IMR-90 (cell line): ENCODE data around the gene B9D1. TPM values are rescaled to one million over a fixed set of nuclear protein-coding genes. Genes with fewer than 3 reads are reported as not detected.

Experiments
- ATAC-seq: fragments of 200-7000 bp; cut with Tn5 transposase; 2 replicates; pipeline ENCODE4 v1.9.1; 2020; ENCODE audit warnings: low read depth, mild to moderate bottlenecking, moderate library complexity
- BruUV-seq: library from RNA; stranded (reverse); fragments of 400-500 nt; replicated peaks from 2 replicates; lab custom pipeline; 2021; lab: Mats Ljungman, UMichigan
- CTCF ChIA-PET: fragments of 300-600 bp; formaldehyde crosslinking; extraction: SDS; loops from one replicate; lab custom pipeline; 2021; ENCODE audit warnings: antibody characterized with exemption; lab: Yijun Ruan, JAX
- POLR2A ChIA-PET: fragments of 300-600 bp; sonication (Branson Sonifier 250); formaldehyde crosslinking; loops from one replicate; lab custom pipeline; 2022; ENCODE audit warnings: antibody characterized with exemption; ENCODE audit not compliant: unreplicated experiment; lab: Charles Lee
- DNase-seq: peaks from one replicate; pipeline ENCODE4 v3.0.0; 2013
- H2AFZ ChIP-seq: replicated peaks from 2 replicates; pipeline ENCODE3; 2013; ENCODE audit warnings: low read length, mild to moderate bottlenecking; ENCODE audit not compliant: poor library complexity
- H2AK5ac ChIP-seq: 2 replicates; pipeline ENCODE4 v1.6.1; 2013; ENCODE audit warnings: low read depth, low read length, inconsistent platforms
- H2AK9ac ChIP-seq: replicated peaks from 2 replicates; pipeline ENCODE3; 2013; ENCODE audit warnings: mild to moderate bottlenecking, low read depth, low read length, moderate library complexity; ENCODE audit not compliant: poor library complexity
- H2BK120ac ChIP-seq: 2 replicates; pipeline ENCODE4 v1.6.1; 2013; ENCODE audit warnings: low read depth, low read length, inconsistent platforms
- H2BK15ac ChIP-seq: 3 replicates; pipeline ENCODE4 v1.6.1; 2013; ENCODE audit warnings: low read depth, low read length, inconsistent platforms
- H2BK20ac ChIP-seq: 2 replicates; pipeline ENCODE4 v1.6.1; 2013; ENCODE audit warnings: low read depth, mild to moderate bottlenecking, inconsistent platforms, low read length, moderate library complexity
- H2BK5ac ChIP-seq: 2 replicates; pipeline ENCODE4 v1.6.1; 2013; ENCODE audit warnings: mild to moderate bottlenecking, low read depth, low read length, inconsistent platforms; ENCODE audit not compliant: poor library complexity, severe bottlenecking
- H3K14ac ChIP-seq: replicated peaks from 2 replicates; pipeline ENCODE4 v1.6.1; 2013; ENCODE audit warnings: low read depth, low read length, inconsistent platforms
- H3K18ac ChIP-seq: 2 replicates; pipeline ENCODE4 v1.6.1; 2013; ENCODE audit warnings: low read depth, low read length, control low read depth
- H3K23ac ChIP-seq: 2 replicates; pipeline ENCODE4 v1.6.1; 2013; ENCODE audit warnings: low read depth, low read length, inconsistent platforms
- H3K27ac ChIP-seq: 2 replicates; pipeline ENCODE4 v1.5.1; 2013; ENCODE audit warnings: mild to moderate bottlenecking, control low read depth, low read length; ENCODE audit not compliant: insufficient read depth
- H3K27me3 ChIP-seq: 2 replicates; pipeline ENCODE4 v1.6.1; 2013; ENCODE audit warnings: low read length; ENCODE audit not compliant: control insufficient read depth, insufficient read depth
- H3K36me3 ChIP-seq: 2 replicates; pipeline ENCODE4 v1.6.1; 2013; ENCODE audit warnings: low read length, mixed read lengths; ENCODE audit not compliant: control insufficient read depth, insufficient read depth
- H3K4ac ChIP-seq: 2 replicates; pipeline ENCODE4 v1.6.1; 2013; ENCODE audit warnings: low read depth, low read length, inconsistent platforms
- H3K4me1 ChIP-seq: 2 replicates; pipeline ENCODE4 v1.6.1; 2013; ENCODE audit warnings: low read length, mixed read lengths; ENCODE audit not compliant: control insufficient read depth, insufficient read depth
- H3K4me2 ChIP-seq: 2 replicates; pipeline ENCODE4 v1.6.1; 2013; ENCODE audit warnings: low read depth, mild to moderate bottlenecking, control low read depth, low read length, moderate library complexity
- H3K4me3 ChIP-seq: 2 replicates; pipeline ENCODE4 v1.5.1; 2013; ENCODE audit warnings: low read depth, mild to moderate bottlenecking, control low read depth, low read length, moderate library complexity; ENCODE audit not compliant: insufficient read depth
- H3K56ac ChIP-seq: 2 replicates; pipeline ENCODE4 v1.6.1; 2013; ENCODE audit warnings: low read length, inconsistent platforms; ENCODE audit not compliant: insufficient read depth; ENCODE audit errors: extremely low read depth
- H3K79me1 ChIP-seq, 2 experiments: 2 replicates each; pipeline ENCODE4 v1.6.1; 2013; ENCODE audit warnings: low read length in 2 of 2, inconsistent platforms in 1 of 2, low read depth in 1 of 2
- H3K9ac ChIP-seq: 2 replicates; pipeline ENCODE4 v1.6.1; 2013; ENCODE audit warnings: low read depth, low read length, control low read depth
- H3K9me1 ChIP-seq: 2 replicates; pipeline ENCODE4 v1.6.1; 2013; ENCODE audit warnings: low read length, inconsistent platforms; ENCODE audit not compliant: insufficient read depth
- H3K9me3 ChIP-seq: 2 replicates; pipeline ENCODE4 v1.6.1; 2013; ENCODE audit warnings: low read length; ENCODE audit not compliant: control insufficient read depth, insufficient read depth
- H4K20me1 ChIP-seq: 2 replicates; pipeline ENCODE4 v1.6.1; 2013; ENCODE audit warnings: low read length, inconsistent platforms; ENCODE audit not compliant: insufficient read depth
- H4K5ac ChIP-seq: 2 replicates; pipeline ENCODE4 v1.6.1; 2013; ENCODE audit warnings: mild to moderate bottlenecking, low read depth, low read length, control low read depth
- H4K8ac ChIP-seq, 2 experiments: 2 replicates each; pipeline ENCODE4 v1.6.1; 2013; ENCODE audit warnings: low read depth in 2 of 2, low read length in 2 of 2, control low read depth in 1 of 2, inconsistent platforms in 1 of 2
- H4K91ac ChIP-seq: 2 replicates; pipeline ENCODE4 v1.6.1; 2013; ENCODE audit warnings: low read depth, low read length, inconsistent platforms; ENCODE audit not compliant: insufficient read depth
- BHLHE40 ChIP-seq: fragments of 150-350 bp; IDR thresholded peaks from 2 replicates; pipeline ENCODE4 v1.6.1; 2016; ENCODE audit warnings: mild to moderate bottlenecking, low read depth, low read length
- CEBPB ChIP-seq: IDR thresholded peaks from 2 replicates; pipeline ENCODE4 v1.6.1; 2012; ENCODE audit warnings: low read depth, low read length, improper control_type of control experiment
- CHD1 ChIP-seq: IDR thresholded peaks from 2 replicates; pipeline ENCODE4 v1.6.1; 2012; ENCODE audit warnings: low read depth, low read length, improper control_type of control experiment
- FOS ChIP-seq: fragments of 150-350 bp; IDR thresholded peaks from 2 replicates; pipeline ENCODE4 v1.6.1; 2016; ENCODE audit warnings: low read depth, low read length
- MAFK ChIP-seq: IDR thresholded peaks from 2 replicates; pipeline ENCODE4 v1.6.1; 2012; ENCODE audit warnings: low read depth, low read length, improper control_type of control experiment
- MAZ ChIP-seq: IDR thresholded peaks from 2 replicates; pipeline ENCODE4 v1.6.1; 2012; ENCODE audit warnings: low read depth, mild to moderate bottlenecking, low read length, improper control_type of control experiment, moderate library complexity, borderline replicate concordance
- MXI1 ChIP-seq: IDR thresholded peaks from 2 replicates; pipeline ENCODE4 v1.6.1; 2012; ENCODE audit warnings: low read depth, mild to moderate bottlenecking, low read length, moderate library complexity, borderline replicate concordance
- NFE2L2 ChIP-seq: fragments of 150-350 bp; IDR thresholded peaks from 2 replicates; pipeline ENCODE4 v1.6.1; 2016; ENCODE audit warnings: low read depth, mild to moderate bottlenecking, low read length
- POLR2A ChIP-seq: IDR thresholded peaks from 2 replicates; pipeline ENCODE4 v1.6.1; 2012; ENCODE audit warnings: mild to moderate bottlenecking, low read depth, low read length
- RAD21 ChIP-seq: IDR thresholded peaks from 2 replicates; pipeline ENCODE4 v1.6.1; 2012; ENCODE audit warnings: low read length, improper control_type of control experiment
- RCOR1 ChIP-seq: IDR thresholded peaks from 2 replicates; pipeline ENCODE4 v1.6.1; 2012; ENCODE audit warnings: mild to moderate bottlenecking, low read length, improper control_type of control experiment; ENCODE audit not compliant: insufficient replicate concordance
- RFX5 ChIP-seq: IDR thresholded peaks from 2 replicates; pipeline ENCODE4 v1.8.0; 2012; ENCODE audit warnings: low read depth, mild to moderate bottlenecking, low read length, moderate library complexity
- SMC3 ChIP-seq: fragments of 150-350 bp; IDR thresholded peaks from 2 replicates; pipeline ENCODE4 v1.6.1; 2016; ENCODE audit warnings: low read depth, mild to moderate bottlenecking, antibody characterized with exemption, low read length, moderate library complexity
- WGBS, 2 experiments: methylation state at CpG; one replicate each; pipeline versions ENCODE4 v1.1.5 to v1.1.7; 2013; ENCODE audit warnings: missing lambda C conversion rate in 2 of 2; ENCODE audit not compliant: insufficient read length in 1 of 2; ENCODE audit errors: extremely low coverage in 2 of 2; 5-methylcytosine and 5-hydroxymethylcytosine counted together
- dilution Hi-C: fragments of 300-500 bp; cut with HindIII; formaldehyde crosslinking; loops from one replicate; pipeline ENCODE4 v1.14.3; 2018; ENCODE audit warnings: low sequenced_read_pairs; ENCODE audit not compliant: unreplicated experiment
- in situ Hi-C: fragments of 300-500 bp; cut with MboI; formaldehyde crosslinking; loops from 3 replicates; pipeline ENCODE4 v1.14.3; 2019; ENCODE audit warnings: low sequenced_read_pairs, inconsistent platforms, mixed read lengths
- intact Hi-C: fragments of 100-400 bp; cut with micrococcal nuclease; formaldehyde crosslinking; loops from 2 replicates; pipeline ENCODE4 v1.10.0; 2022
- polyA plus RNA-seq, 3 experiments: library from polyadenylated mRNA; depleted of rRNA; stranded (reverse); fragments of >200 nt; gene quantifications; 2 replicates each; pipeline ENCODE4 v1.2.3, GENCODE V29; 2012; ENCODE audit warnings: low replicate concordance in 1 of 3
- total RNA-seq: library from RNA; depleted of rRNA; stranded (reverse); fragments of >200 nt; gene quantifications from 2 replicates; pipeline ENCODE4 v1.2.3, GENCODE V29; 2012
- TF ChIP-seq, protein P1 (sequence below): conservative IDR thresholded peaks from 2 replicates; pipeline ENCODE4 v1.5.1; 2012; ENCODE audit warnings: mild to moderate bottlenecking, low read depth, low read length, improper control_type of control experiment
- TF ChIP-seq, protein P2 (sequence below): fragments of 150-350 bp; IDR thresholded peaks from 2 replicates; pipeline ENCODE4 v1.6.1; 2017; ENCODE audit warnings: mild to moderate bottlenecking, antibody characterized with exemption, low read length, low read depth
- TF ChIP-seq, protein P3 (sequence below): fragments of 150-350 bp; IDR thresholded peaks from 2 replicates; pipeline ENCODE4 v1.6.1; 2016; ENCODE audit warnings: low read depth, mild to moderate bottlenecking, low read length, moderate library complexity, borderline replicate concordance

The B9D1 gene
- total and polyA plus RNA-seq, 2 of the 4 experiments (the other 2 are of a cell fraction) = 42.5 to 43.8 TPM

DNA sequence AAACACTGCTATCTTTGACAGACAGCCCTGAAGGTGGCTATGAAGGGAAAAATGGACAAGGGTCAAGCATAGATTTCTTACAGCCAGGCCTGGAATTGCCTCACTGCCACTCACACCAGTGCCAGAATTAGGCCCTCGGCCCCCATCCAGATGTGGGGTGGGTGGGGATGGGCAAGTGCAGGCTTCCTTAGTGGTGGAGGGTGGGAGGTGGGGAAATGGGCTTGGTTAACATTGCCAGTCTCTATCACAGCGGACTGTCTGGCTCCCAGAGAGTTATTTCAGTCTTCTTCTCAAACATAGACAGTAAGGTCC, 24.9 kb downstream of the B9D1 start:
- in situ Hi-C loops = no loop called here
- ATAC-seq (no peak), DNase-seq (no peak)
- no peak overlapping the region for H2AFZ ChIP-seq
- no peak overlapping the region for H3K4me2 ChIP-seq
- TF ChIP-seq CEBPB = no peak
- TF ChIP-seq, protein P1, sequence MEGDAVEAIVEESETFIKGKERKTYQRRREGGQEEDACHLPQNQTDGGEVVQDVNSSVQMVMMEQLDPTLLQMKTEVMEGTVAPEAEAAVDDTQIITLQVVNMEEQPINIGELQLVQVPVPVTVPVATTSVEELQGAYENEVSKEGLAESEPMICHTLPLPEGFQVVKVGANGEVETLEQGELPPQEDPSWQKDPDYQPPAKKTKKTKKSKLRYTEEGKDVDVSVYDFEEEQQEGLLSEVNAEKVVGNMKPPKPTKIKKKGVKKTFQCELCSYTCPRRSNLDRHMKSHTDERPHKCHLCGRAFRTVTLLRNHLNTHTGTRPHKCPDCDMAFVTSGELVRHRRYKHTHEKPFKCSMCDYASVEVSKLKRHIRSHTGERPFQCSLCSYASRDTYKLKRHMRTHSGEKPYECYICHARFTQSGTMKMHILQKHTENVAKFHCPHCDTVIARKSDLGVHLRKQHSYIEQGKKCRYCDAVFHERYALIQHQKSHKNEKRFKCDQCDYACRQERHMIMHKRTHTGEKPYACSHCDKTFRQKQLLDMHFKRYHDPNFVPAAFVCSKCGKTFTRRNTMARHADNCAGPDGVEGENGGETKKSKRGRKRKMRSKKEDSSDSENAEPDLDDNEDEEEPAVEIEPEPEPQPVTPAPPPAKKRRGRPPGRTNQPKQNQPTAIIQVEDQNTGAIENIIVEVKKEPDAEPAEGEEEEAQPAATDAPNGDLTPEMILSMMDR = no peak
- no peak for TF ChIP-seq FOS
- no peak for TF ChIP-seq POLR2A
- no peak for TF ChIP-seq BHLHE40
- no peak for TF ChIP-seq NFE2L2
- no peak for TF ChIP-seq MXI1
- no peak for TF ChIP-seq RCOR1
- TF ChIP-seq RAD21 = no peak
- TF ChIP-seq CHD1 = no peak
- TF ChIP-seq, protein P2, sequence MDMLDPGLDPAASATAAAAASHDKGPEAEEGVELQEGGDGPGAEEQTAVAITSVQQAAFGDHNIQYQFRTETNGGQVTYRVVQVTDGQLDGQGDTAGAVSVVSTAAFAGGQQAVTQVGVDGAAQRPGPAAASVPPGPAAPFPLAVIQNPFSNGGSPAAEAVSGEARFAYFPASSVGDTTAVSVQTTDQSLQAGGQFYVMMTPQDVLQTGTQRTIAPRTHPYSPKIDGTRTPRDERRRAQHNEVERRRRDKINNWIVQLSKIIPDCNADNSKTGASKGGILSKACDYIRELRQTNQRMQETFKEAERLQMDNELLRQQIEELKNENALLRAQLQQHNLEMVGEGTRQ = no peak
- no peak for TF ChIP-seq SMC3
- TF ChIP-seq MAFK = no peak
- TF ChIP-seq, protein P3, sequence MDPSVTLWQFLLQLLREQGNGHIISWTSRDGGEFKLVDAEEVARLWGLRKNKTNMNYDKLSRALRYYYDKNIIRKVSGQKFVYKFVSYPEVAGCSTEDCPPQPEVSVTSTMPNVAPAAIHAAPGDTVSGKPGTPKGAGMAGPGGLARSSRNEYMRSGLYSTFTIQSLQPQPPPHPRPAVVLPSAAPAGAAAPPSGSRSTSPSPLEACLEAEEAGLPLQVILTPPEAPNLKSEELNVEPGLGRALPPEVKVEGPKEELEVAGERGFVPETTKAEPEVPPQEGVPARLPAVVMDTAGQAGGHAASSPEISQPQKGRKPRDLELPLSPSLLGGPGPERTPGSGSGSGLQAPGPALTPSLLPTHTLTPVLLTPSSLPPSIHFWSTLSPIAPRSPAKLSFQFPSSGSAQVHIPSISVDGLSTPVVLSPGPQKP = no peak
- TF ChIP-seq RFX5 = no peak
- TF ChIP-seq MAZ = no peak
- H3K27me3 ChIP-seq = no peaks in the 10 kb centered on the region
- no peak overlapping the region for H2BK20ac ChIP-seq
- intact Hi-C loops = no loop called here
- peaks cover 14% of the 10 kb centered on the region for H3K4me1 ChIP-seq
- H3K23ac ChIP-seq = no peak overlapping the region
- no peak overlapping the region for H2AK5ac ChIP-seq
- no peak overlapping the region for H2BK5ac ChIP-seq
- dilution Hi-C loops = no loop called here
- H3K9ac ChIP-seq = no peak overlapping the region
- H3K56ac ChIP-seq = no peak overlapping the region
- H3K4ac ChIP-seq = no peak overlapping the region
- no peaks in the 10 kb centered on the region for H3K9me3 ChIP-seq
- no peak overlapping the region for H3K27ac ChIP-seq
- peaks cover 16% of the 10 kb centered on the region; the same call in 1 of the 2 replicates for H3K36me3 ChIP-seq
- no peak overlapping the region for H2BK15ac ChIP-seq
- H2BK120ac ChIP-seq = no peak overlapping the region
- no peak overlapping the region for H4K91ac ChIP-seq
- no peak overlapping the region for H2AK9ac ChIP-seq
- H4K8ac ChIP-seq = no peak overlapping the region
- peaks cover 25% of the 10 kb centered on the region for H3K9me1 ChIP-seq
- H3K14ac ChIP-seq = no peak overlapping the region
- H3K79me1 ChIP-seq = peaks cover 0 to 14% of the 10 kb centered on the region in 2 experiments; a peak in 2 of 4 replicates
- WGBS, 2 experiments = no CpG with 5 or more reads among the region's 2 CpGs
- H3K18ac ChIP-seq = no peak overlapping the region
- ChIA-PET POLR2A (no interaction called here), CTCF (no interaction called here)
- no peak overlapping the region for H3K4me3 ChIP-seq
- no TSS peak for BruUV-seq
- H4K5ac ChIP-seq = no peak overlapping the region
- H4K20me1 ChIP-seq = peaks cover 3% of the 10 kb centered on the region; the same call in 1 of the 2 replicates
